IMR-90 (cell line): ENCODE measurements around the gene SLITRK5. TPM values are rescaled to one million over a fixed set of nuclear protein-coding genes. Genes with fewer than 3 reads are reported as not detected.

Experiments used
- ATAC-seq: fragments of 200-7000 bp; cut with Tn5 transposase; 2 replicates; pipeline ENCODE4 v1.9.1; 2020; ENCODE audit warnings: low read depth, mild to moderate bottlenecking, moderate library complexity
- BruUV-seq: library from RNA; stranded (reverse); fragments of 400-500 nt; replicated peaks from 2 replicates; lab custom pipeline; 2021; lab: Mats Ljungman, UMichigan
- CTCF ChIA-PET: fragments of 300-600 bp; formaldehyde crosslinking; extraction: SDS; loops from one replicate; lab custom pipeline; 2021; ENCODE audit warnings: antibody characterized with exemption; lab: Yijun Ruan, JAX
- POLR2A ChIA-PET: fragments of 300-600 bp; sonication (Branson Sonifier 250); formaldehyde crosslinking; loops from one replicate; lab custom pipeline; 2022; ENCODE audit warnings: antibody characterized with exemption; ENCODE audit not compliant: unreplicated experiment; lab: Charles Lee
- DNase-seq: peaks from one replicate; pipeline ENCODE4 v3.0.0; 2013
- H2AFZ ChIP-seq: replicated peaks from 2 replicates; pipeline ENCODE3; 2013; ENCODE audit warnings: low read length, mild to moderate bottlenecking; ENCODE audit not compliant: poor library complexity
- H2AK5ac ChIP-seq: 2 replicates; pipeline ENCODE4 v1.6.1; 2013; ENCODE audit warnings: low read depth, low read length, inconsistent platforms
- H2AK9ac ChIP-seq: replicated peaks from 2 replicates; pipeline ENCODE3; 2013; ENCODE audit warnings: mild to moderate bottlenecking, low read depth, low read length, moderate library complexity; ENCODE audit not compliant: poor library complexity
- H2BK120ac ChIP-seq: 2 replicates; pipeline ENCODE4 v1.6.1; 2013; ENCODE audit warnings: low read depth, low read length, inconsistent platforms
- H2BK15ac ChIP-seq: 3 replicates; pipeline ENCODE4 v1.6.1; 2013; ENCODE audit warnings: low read depth, low read length, inconsistent platforms
- H2BK20ac ChIP-seq: 2 replicates; pipeline ENCODE4 v1.6.1; 2013; ENCODE audit warnings: low read depth, mild to moderate bottlenecking, inconsistent platforms, low read length, moderate library complexity
- H2BK5ac ChIP-seq: 2 replicates; pipeline ENCODE4 v1.6.1; 2013; ENCODE audit warnings: mild to moderate bottlenecking, low read depth, low read length, inconsistent platforms; ENCODE audit not compliant: poor library complexity, severe bottlenecking
- H3K14ac ChIP-seq: replicated peaks from 2 replicates; pipeline ENCODE4 v1.6.1; 2013; ENCODE audit warnings: low read depth, low read length, inconsistent platforms
- H3K18ac ChIP-seq: 2 replicates; pipeline ENCODE4 v1.6.1; 2013; ENCODE audit warnings: low read depth, low read length, control low read depth
- H3K23ac ChIP-seq: 2 replicates; pipeline ENCODE4 v1.6.1; 2013; ENCODE audit warnings: low read depth, low read length, inconsistent platforms
- H3K27ac ChIP-seq: 2 replicates; pipeline ENCODE4 v1.5.1; 2013; ENCODE audit warnings: mild to moderate bottlenecking, control low read depth, low read length; ENCODE audit not compliant: insufficient read depth
- H3K27me3 ChIP-seq: 2 replicates; pipeline ENCODE4 v1.6.1; 2013; ENCODE audit warnings: low read length; ENCODE audit not compliant: control insufficient read depth, insufficient read depth
- H3K36me3 ChIP-seq: 2 replicates; pipeline ENCODE4 v1.6.1; 2013; ENCODE audit warnings: low read length, mixed read lengths; ENCODE audit not compliant: control insufficient read depth, insufficient read depth
- H3K4ac ChIP-seq: 2 replicates; pipeline ENCODE4 v1.6.1; 2013; ENCODE audit warnings: low read depth, low read length, inconsistent platforms
- H3K4me1 ChIP-seq: 2 replicates; pipeline ENCODE4 v1.6.1; 2013; ENCODE audit warnings: low read length, mixed read lengths; ENCODE audit not compliant: control insufficient read depth, insufficient read depth
- H3K4me2 ChIP-seq: 2 replicates; pipeline ENCODE4 v1.6.1; 2013; ENCODE audit warnings: low read depth, mild to moderate bottlenecking, control low read depth, low read length, moderate library complexity
- H3K4me3 ChIP-seq: 2 replicates; pipeline ENCODE4 v1.5.1; 2013; ENCODE audit warnings: low read depth, mild to moderate bottlenecking, control low read depth, low read length, moderate library complexity; ENCODE audit not compliant: insufficient read depth
- H3K56ac ChIP-seq: 2 replicates; pipeline ENCODE4 v1.6.1; 2013; ENCODE audit warnings: low read length, inconsistent platforms; ENCODE audit not compliant: insufficient read depth; ENCODE audit errors: extremely low read depth
- H3K79me1 ChIP-seq, 2 experiments: 2 replicates each; pipeline ENCODE4 v1.6.1; 2013; ENCODE audit warnings: low read length in 2 of 2, inconsistent platforms in 1 of 2, low read depth in 1 of 2
- H3K9ac ChIP-seq: 2 replicates; pipeline ENCODE4 v1.6.1; 2013; ENCODE audit warnings: low read depth, low read length, control low read depth
- H3K9me1 ChIP-seq: 2 replicates; pipeline ENCODE4 v1.6.1; 2013; ENCODE audit warnings: low read length, inconsistent platforms; ENCODE audit not compliant: insufficient read depth
- H3K9me3 ChIP-seq: 2 replicates; pipeline ENCODE4 v1.6.1; 2013; ENCODE audit warnings: low read length; ENCODE audit not compliant: control insufficient read depth, insufficient read depth
- H4K20me1 ChIP-seq: 2 replicates; pipeline ENCODE4 v1.6.1; 2013; ENCODE audit warnings: low read length, inconsistent platforms; ENCODE audit not compliant: insufficient read depth
- H4K5ac ChIP-seq: 2 replicates; pipeline ENCODE4 v1.6.1; 2013; ENCODE audit warnings: mild to moderate bottlenecking, low read depth, low read length, control low read depth
- H4K8ac ChIP-seq, 2 experiments: 2 replicates each; pipeline ENCODE4 v1.6.1; 2013; ENCODE audit warnings: low read depth in 2 of 2, low read length in 2 of 2, control low read depth in 1 of 2, inconsistent platforms in 1 of 2
- H4K91ac ChIP-seq: 2 replicates; pipeline ENCODE4 v1.6.1; 2013; ENCODE audit warnings: low read depth, low read length, inconsistent platforms; ENCODE audit not compliant: insufficient read depth
- MXI1 ChIP-seq: IDR thresholded peaks from 2 replicates; pipeline ENCODE4 v1.6.1; 2012; ENCODE audit warnings: low read depth, mild to moderate bottlenecking, low read length, moderate library complexity, borderline replicate concordance
- POLR2A ChIP-seq: IDR thresholded peaks from 2 replicates; pipeline ENCODE4 v1.6.1; 2012; ENCODE audit warnings: mild to moderate bottlenecking, low read depth, low read length
- SMC3 ChIP-seq: fragments of 150-350 bp; IDR thresholded peaks from 2 replicates; pipeline ENCODE4 v1.6.1; 2016; ENCODE audit warnings: low read depth, mild to moderate bottlenecking, antibody characterized with exemption, low read length, moderate library complexity
- WGBS, 2 experiments: methylation state at CpG; one replicate each; pipeline versions ENCODE4 v1.1.5 to v1.1.7; 2013; ENCODE audit warnings: missing lambda C conversion rate in 2 of 2; ENCODE audit not compliant: insufficient read length in 1 of 2; ENCODE audit errors: extremely low coverage in 2 of 2; 5-methylcytosine and 5-hydroxymethylcytosine counted together
- dilution Hi-C: fragments of 300-500 bp; cut with HindIII; formaldehyde crosslinking; loops from one replicate; pipeline ENCODE4 v1.14.3; 2018; ENCODE audit warnings: low sequenced_read_pairs; ENCODE audit not compliant: unreplicated experiment
- in situ Hi-C: fragments of 300-500 bp; cut with MboI; formaldehyde crosslinking; loops from 3 replicates; pipeline ENCODE4 v1.14.3; 2019; ENCODE audit warnings: low sequenced_read_pairs, inconsistent platforms, mixed read lengths
- intact Hi-C: fragments of 100-400 bp; cut with micrococcal nuclease; formaldehyde crosslinking; loops from 2 replicates; pipeline ENCODE4 v1.10.0; 2022
- polyA plus RNA-seq, 3 experiments: library from polyadenylated mRNA; depleted of rRNA; stranded (reverse); fragments of >200 nt; gene quantifications; 2 replicates each; pipeline ENCODE4 v1.2.3, GENCODE V29; 2012; ENCODE audit warnings: low replicate concordance in 1 of 3
- total RNA-seq: library from RNA; depleted of rRNA; stranded (reverse); fragments of >200 nt; gene quantifications from 2 replicates; pipeline ENCODE4 v1.2.3, GENCODE V29; 2012
- TF ChIP-seq, protein P1 (sequence below): conservative IDR thresholded peaks from 2 replicates; pipeline ENCODE4 v1.5.1; 2012; ENCODE audit warnings: mild to moderate bottlenecking, low read depth, low read length, improper control_type of control experiment
- TF ChIP-seq, protein P2 (sequence below): fragments of 150-350 bp; IDR thresholded peaks from 2 replicates; pipeline ENCODE4 v1.6.1; 2016; ENCODE audit warnings: low read depth, mild to moderate bottlenecking, low read length, moderate library complexity, borderline replicate concordance
- TF ChIP-seq, protein P3 (sequence below): fragments of 150-350 bp; IDR thresholded peaks from 2 replicates; pipeline ENCODE4 v1.6.1; 2017; ENCODE audit warnings: mild to moderate bottlenecking, antibody characterized with exemption, low read length, low read depth

Gene SLITRK5
- total and polyA plus RNA-seq, 2 of the 4 experiments (the other 2 are of a cell fraction), result under 0.01 to 0.03 TPM

DNA sequence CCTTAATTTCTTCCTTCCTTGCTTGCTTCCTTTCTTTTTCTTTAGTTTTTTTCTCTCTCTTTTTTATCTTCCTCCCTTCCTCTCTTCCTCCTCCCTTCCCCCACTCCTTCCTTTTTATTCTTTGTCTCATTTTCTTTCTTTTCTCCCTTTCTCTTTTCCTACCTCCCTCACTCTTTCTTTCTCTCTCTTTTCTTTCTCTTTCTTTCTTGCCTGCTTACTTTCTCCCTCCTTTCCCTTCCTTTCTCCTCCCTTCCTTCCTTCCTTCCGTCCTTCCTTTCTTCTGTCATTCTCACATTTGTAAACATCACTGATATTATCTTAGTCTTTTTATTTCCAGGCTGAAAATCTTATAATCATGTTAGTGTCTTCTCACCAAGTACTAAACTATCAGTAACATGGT, 38.8 kb downstream of the SLITRK5 start:
- Histone ChIP-seq H3K9me1 (no peaks in the 10 kb centered on the region), H3K4me2 (no peak overlapping the region), H3K4ac (no peak overlapping the region), H3K4me3 (no peak overlapping the region), H3K23ac (no peak overlapping the region), H3K27ac (no peak overlapping the region), H2AFZ (no peak overlapping the region), H2BK120ac (no peak overlapping the region), H4K8ac (no peak overlapping the region), H3K36me3 (no peaks in the 10 kb centered on the region), H2BK15ac (no peak overlapping the region), H3K18ac (no peak overlapping the region), H2BK5ac (no peak overlapping the region), H4K91ac (no peak overlapping the region), H2AK5ac (no peak overlapping the region), H2AK9ac (no peak overlapping the region), H3K9me3 (no peaks in the 10 kb centered on the region), H3K4me1 (no peaks in the 10 kb centered on the region), H2BK20ac (no peak overlapping the region), H3K9ac (no peak overlapping the region), H3K14ac (no peak overlapping the region), H3K27me3 (no peaks in the 10 kb centered on the region), H3K79me1 (no peaks in the 10 kb centered on the region), H3K56ac (no peak overlapping the region), H4K20me1 (no peaks in the 10 kb centered on the region), H4K5ac (no peak overlapping the region)
- no TSS peak for BruUV-seq
- ATAC-seq (no peak), DNase-seq (no peak)
- POLR2A ChIA-PET, result no interaction called here
- in situ Hi-C loops (no loop called here), dilution Hi-C loops (no loop called here), intact Hi-C loops (no loop called here)
- CTCF ChIA-PET, result no interaction called here
- WGBS, 2 experiments, result no CpG with 5 or more reads among the region's 1 CpG
- TF ChIP-seq, protein P1, sequence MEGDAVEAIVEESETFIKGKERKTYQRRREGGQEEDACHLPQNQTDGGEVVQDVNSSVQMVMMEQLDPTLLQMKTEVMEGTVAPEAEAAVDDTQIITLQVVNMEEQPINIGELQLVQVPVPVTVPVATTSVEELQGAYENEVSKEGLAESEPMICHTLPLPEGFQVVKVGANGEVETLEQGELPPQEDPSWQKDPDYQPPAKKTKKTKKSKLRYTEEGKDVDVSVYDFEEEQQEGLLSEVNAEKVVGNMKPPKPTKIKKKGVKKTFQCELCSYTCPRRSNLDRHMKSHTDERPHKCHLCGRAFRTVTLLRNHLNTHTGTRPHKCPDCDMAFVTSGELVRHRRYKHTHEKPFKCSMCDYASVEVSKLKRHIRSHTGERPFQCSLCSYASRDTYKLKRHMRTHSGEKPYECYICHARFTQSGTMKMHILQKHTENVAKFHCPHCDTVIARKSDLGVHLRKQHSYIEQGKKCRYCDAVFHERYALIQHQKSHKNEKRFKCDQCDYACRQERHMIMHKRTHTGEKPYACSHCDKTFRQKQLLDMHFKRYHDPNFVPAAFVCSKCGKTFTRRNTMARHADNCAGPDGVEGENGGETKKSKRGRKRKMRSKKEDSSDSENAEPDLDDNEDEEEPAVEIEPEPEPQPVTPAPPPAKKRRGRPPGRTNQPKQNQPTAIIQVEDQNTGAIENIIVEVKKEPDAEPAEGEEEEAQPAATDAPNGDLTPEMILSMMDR, result no peak
- TF ChIP-seq MXI1 (no peak), POLR2A (no peak), SMC3 (no peak)
- TF ChIP-seq, protein P2, sequence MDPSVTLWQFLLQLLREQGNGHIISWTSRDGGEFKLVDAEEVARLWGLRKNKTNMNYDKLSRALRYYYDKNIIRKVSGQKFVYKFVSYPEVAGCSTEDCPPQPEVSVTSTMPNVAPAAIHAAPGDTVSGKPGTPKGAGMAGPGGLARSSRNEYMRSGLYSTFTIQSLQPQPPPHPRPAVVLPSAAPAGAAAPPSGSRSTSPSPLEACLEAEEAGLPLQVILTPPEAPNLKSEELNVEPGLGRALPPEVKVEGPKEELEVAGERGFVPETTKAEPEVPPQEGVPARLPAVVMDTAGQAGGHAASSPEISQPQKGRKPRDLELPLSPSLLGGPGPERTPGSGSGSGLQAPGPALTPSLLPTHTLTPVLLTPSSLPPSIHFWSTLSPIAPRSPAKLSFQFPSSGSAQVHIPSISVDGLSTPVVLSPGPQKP, result no peak
- TF ChIP-seq, protein P3, sequence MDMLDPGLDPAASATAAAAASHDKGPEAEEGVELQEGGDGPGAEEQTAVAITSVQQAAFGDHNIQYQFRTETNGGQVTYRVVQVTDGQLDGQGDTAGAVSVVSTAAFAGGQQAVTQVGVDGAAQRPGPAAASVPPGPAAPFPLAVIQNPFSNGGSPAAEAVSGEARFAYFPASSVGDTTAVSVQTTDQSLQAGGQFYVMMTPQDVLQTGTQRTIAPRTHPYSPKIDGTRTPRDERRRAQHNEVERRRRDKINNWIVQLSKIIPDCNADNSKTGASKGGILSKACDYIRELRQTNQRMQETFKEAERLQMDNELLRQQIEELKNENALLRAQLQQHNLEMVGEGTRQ, result no peak
